Measurements from ENCODE around the gene CARMIL3. TPM values are rescaled to one million over a fixed set of nuclear protein-coding genes. Genes with fewer than 3 reads are reported as not detected.
A peak's percentile ranks its signal among the peaks of the same experiment; 100 is the strongest.
"Not testable (repeated sequence)": the region's sequence is repeated elsewhere in the genome, so short reads cannot be mapped to it uniquely, and the experiment has no call there.

The CARMIL3 gene
- 1.3 and 1.5 TPM in 2 replicates for total RNA-seq

- H3K4me1 Mint-ChIP-seq: peaks cover 20% of the 10 kb centered on the region
- peak within 1 kb of the TSS; percentile 76 for H3K27ac Mint-ChIP-seq
- H3K27me3 Mint-ChIP-seq: peaks cover 17% of the 10 kb centered on the region
- DNase-seq: peak; percentile 92
- peak within 1 kb of the TSS; percentile 76 for H3K4me3 Mint-ChIP-seq
- no peaks in the 10 kb centered on the region for H3K36me3 Mint-ChIP-seq (ENCODE audit: low read depth)
- intact Hi-C loops (cut with micrococcal nuclease): loop anchor here (1.0 to 2.0 kb wide), 2 partner anchors 16 to 63 kb away; partner anchors contain the start of genes DCAF11 and NRL
- no peaks in the 10 kb centered on the region for H3K9me3 Mint-ChIP-seq
Observed at GRCh38 chr14:24051789-24052655, at the start of gene CARMIL3. CARMIL3 (plus strand) TSS chr14:24052009; CDS start chr14:24052154, 145 bp downstream.

- H3K9me3 Mint-ChIP-seq; H3K27me3 Mint-ChIP-seq; H3K4me3 Mint-ChIP-seq; H3K36me3 Mint-ChIP-seq (ENCODE audit: low read depth); H3K27ac Mint-ChIP-seq; intact Hi-C loops (cut with micrococcal nuclease); DNase-seq: not testable (repeated sequence)
- peaks cover 27% of the 10 kb centered on the region for H3K4me1 Mint-ChIP-seq
Observed at GRCh38 chr14:24006471-24006816, 45.4 kb upstream of the CARMIL3 start.

- H3K27me3 Mint-ChIP-seq; intact Hi-C loops (cut with micrococcal nuclease); H3K36me3 Mint-ChIP-seq (ENCODE audit: low read depth); H3K9me3 Mint-ChIP-seq: not testable (repeated sequence)
- Mint-ChIP-seq H3K4me1 (peaks cover 27% of the 10 kb centered on the region), H3K4me3 (peak overlapping the region; percentile 84), H3K27ac (peak overlapping the region; percentile 81)
- peak; percentile 92 for DNase-seq
Observed at GRCh38 chr14:24006817-24007652, 44.8 kb upstream of the CARMIL3 start.

GRCh38 chr14:24011051-24011450, 40.8 kb upstream of the CARMIL3 start:
- H3K36me3 Mint-ChIP-seq (ENCODE audit: low read depth): peaks cover 11% of the 10 kb centered on the region
- no peaks in the 10 kb centered on the region for H3K9me3 Mint-ChIP-seq
- H3K27ac Mint-ChIP-seq: peak overlapping the region; percentile 8
- H3K4me3 Mint-ChIP-seq: peak overlapping the region; percentile 16
- H3K4me1 Mint-ChIP-seq: peaks cover 30% of the 10 kb centered on the region
- no peak for DNase-seq
- H3K27me3 Mint-ChIP-seq: no peaks in the 10 kb centered on the region
- intact Hi-C loops (cut with micrococcal nuclease): loop anchor here (5.0 kb wide), 1 partner anchor 151 kb away; the partner anchor contains the start of gene IRF9

DNA sequence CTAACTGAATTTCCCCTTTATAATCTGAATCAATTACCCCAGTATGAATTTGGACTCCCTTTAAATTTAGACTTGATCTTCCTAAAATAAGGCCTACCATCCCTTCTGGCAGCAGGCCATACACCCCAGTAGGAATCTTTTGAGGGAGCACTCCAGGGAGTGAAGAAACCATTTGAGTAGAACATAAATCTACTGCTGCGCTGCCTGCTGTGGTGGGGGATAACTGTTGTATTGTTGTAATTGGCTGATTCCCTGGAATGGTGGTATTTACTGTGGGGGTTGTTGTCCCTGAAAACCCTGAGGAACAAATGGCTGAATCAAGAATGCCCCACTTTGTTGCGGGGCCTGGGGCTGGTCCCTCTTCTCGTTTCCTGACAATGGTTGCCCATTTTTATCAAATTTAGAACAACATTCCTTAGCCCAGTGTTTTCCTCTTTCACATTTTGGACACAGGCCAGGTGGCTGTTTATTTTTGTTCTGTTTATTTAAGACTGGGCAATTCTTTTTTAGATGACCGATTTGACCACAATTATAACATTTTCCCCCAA, 39.0 kb upstream of the CARMIL3 start:
- not testable (repeated sequence) for H3K9me3 Mint-ChIP-seq, H3K4me3 Mint-ChIP-seq, H3K27ac Mint-ChIP-seq
- DNase-seq: peak; percentile 49
- peaks cover 30% of the 10 kb centered on the region for H3K4me1 Mint-ChIP-seq
- peaks cover 12% of the 10 kb centered on the region for H3K36me3 Mint-ChIP-seq (ENCODE audit: low read depth)
- peaks cover 12% of the 10 kb centered on the region for H3K27me3 Mint-ChIP-seq
- intact Hi-C loops (cut with micrococcal nuclease): loop anchor here (5.0 kb wide), 1 partner anchor 150 kb away; the partner anchor contains the start of gene IRF9

DNA sequence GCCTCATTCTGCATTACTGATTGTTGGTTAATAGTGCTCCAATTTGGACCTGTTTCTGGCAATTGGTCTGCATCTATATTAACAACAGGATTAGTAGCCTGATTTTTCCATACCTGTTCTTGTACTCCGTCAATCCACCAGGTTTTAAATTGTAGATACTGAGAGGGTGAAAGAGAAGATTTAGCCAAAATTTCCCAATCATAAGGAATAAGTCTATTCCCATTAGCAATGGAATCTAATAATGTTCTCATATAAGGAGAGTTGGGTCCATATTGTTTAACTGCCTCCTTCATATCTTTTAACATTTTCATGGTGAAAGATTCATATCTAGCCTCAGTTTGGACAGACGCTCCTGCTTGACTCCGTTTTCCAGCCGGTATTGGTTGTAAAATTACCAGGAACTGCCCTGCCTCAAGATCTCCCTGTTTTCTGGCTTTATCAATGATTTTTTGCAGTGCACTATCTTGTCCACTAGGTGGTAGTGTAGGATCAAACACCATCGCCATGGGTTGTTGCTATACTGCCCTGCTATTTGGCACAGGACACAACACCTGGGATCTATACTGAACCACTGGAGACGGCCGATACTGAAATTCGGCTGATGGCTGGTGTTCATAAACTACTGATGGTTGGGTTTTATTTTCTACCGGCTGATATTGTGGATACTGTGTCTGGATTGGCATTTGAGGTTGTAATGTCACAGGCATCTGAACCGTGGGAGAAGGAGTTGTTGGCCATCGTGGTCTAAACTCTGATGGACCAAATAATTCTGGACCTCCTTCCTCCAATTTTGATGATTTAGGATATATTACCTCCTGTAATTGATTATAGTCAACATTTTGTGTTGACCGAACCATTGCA, 37.9 kb upstream of the CARMIL3 start:
- H3K27ac Mint-ChIP-seq: no peak overlapping the region
- H3K4me1 Mint-ChIP-seq: peaks cover 22% of the 10 kb centered on the region
- H3K27me3 Mint-ChIP-seq: peaks cover 18% of the 10 kb centered on the region
- peaks cover 11% of the 10 kb centered on the region for H3K9me3 Mint-ChIP-seq
- DNase-seq: peak; percentile 90
- intact Hi-C loops (cut with micrococcal nuclease): loop anchor here (1.0 to 5.0 kb wide), 6 partner anchors 22 to 148 kb away; partner anchors contain the start of genes IRF9 and PCK2
- no peak overlapping the region for H3K4me3 Mint-ChIP-seq
- peaks cover 9% of the 10 kb centered on the region for H3K36me3 Mint-ChIP-seq (ENCODE audit: low read depth)

GRCh38 chr14:24015745-24016144, 36.1 kb upstream of the CARMIL3 start:
- H3K27ac Mint-ChIP-seq; H3K36me3 Mint-ChIP-seq (ENCODE audit: low read depth); intact Hi-C loops (cut with micrococcal nuclease); H3K4me3 Mint-ChIP-seq; DNase-seq: not testable (repeated sequence)
- Mint-ChIP-seq H3K27me3 (peaks cover 20% of the 10 kb centered on the region), H3K4me1 (peaks cover 12% of the 10 kb centered on the region), H3K9me3 (peaks cover 21% of the 10 kb centered on the region)

GRCh38 chr14:24018978-24019377, 32.8 kb upstream of the CARMIL3 start:
- H3K4me1 Mint-ChIP-seq; intact Hi-C loops (cut with micrococcal nuclease); H3K27ac Mint-ChIP-seq; H3K4me3 Mint-ChIP-seq; DNase-seq; H3K36me3 Mint-ChIP-seq (ENCODE audit: low read depth): not testable (repeated sequence)
- Mint-ChIP-seq H3K27me3 (peaks cover 26% of the 10 kb centered on the region), H3K9me3 (peaks cover 21% of the 10 kb centered on the region)

DNA sequence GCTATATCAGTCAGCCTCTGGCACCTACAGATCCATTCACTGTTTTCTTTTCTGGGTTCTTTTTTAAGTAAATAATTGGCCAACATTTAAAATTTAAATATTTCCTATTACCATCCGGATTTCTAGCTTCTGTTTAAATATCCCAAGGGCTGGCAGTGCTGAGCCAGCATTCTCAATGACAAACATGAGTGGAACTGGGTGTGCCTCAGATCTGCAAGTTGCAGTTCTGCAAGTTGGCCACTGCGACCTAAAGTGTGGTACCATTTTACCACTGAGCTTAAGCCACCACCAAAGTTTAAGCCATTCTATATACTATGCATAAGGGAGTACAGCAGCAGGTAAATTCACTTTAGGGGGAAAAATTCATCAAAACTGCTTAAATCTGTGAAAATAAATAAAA, 31.9 kb upstream of the CARMIL3 start:
- H3K4me1 Mint-ChIP-seq; intact Hi-C loops (cut with micrococcal nuclease): not testable (repeated sequence)
- peaks cover 29% of the 10 kb centered on the region for H3K27me3 Mint-ChIP-seq

GRCh38 chr14:24020520-24020919, 31.3 kb upstream of the CARMIL3 start:
- H3K4me1 Mint-ChIP-seq; intact Hi-C loops (cut with micrococcal nuclease); DNase-seq; H3K27ac Mint-ChIP-seq; H3K36me3 Mint-ChIP-seq (ENCODE audit: low read depth); H3K4me3 Mint-ChIP-seq: not testable (repeated sequence)
- Mint-ChIP-seq H3K27me3 (peaks cover 32% of the 10 kb centered on the region), H3K9me3 (peaks cover 21% of the 10 kb centered on the region)

More for the DNA sequence above, 31.9 kb upstream of the CARMIL3 start:
- H3K9me3 Mint-ChIP-seq: peaks cover 21% of the 10 kb centered on the region
- not testable (repeated sequence) for H3K36me3 Mint-ChIP-seq (ENCODE audit: low read depth); H3K27ac Mint-ChIP-seq; H3K4me3 Mint-ChIP-seq; DNase-seq

- H3K4me1 Mint-ChIP-seq; H3K27ac Mint-ChIP-seq; H3K4me3 Mint-ChIP-seq; intact Hi-C loops (cut with micrococcal nuclease); DNase-seq; H3K36me3 Mint-ChIP-seq (ENCODE audit: low read depth): not testable (repeated sequence)
- Mint-ChIP-seq H3K9me3 (peaks cover 13% of the 10 kb centered on the region), H3K27me3 (peaks cover 27% of the 10 kb centered on the region)
Observed at GRCh38 chr14:24024939-24025418, 26.8 kb upstream of the CARMIL3 start.

DNA sequence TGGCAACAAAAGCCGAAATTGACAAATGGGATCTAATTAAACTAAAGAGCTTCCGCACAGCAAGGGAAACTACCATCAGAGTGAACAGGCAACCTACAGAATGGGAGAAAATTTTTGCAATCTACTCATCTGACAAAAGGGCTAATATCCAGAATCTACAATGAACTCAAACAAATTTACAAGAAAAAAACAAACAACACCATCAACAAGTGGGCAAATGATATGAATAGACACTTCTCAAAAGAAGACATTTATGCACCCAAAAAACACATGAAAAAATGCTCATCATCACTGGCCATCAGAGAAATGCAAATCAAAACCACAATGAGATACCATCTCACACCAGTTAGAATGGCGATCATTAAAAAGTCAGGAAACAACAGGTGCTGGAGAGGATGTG, 22.1 kb upstream of the CARMIL3 start:
- DNase-seq; intact Hi-C loops (cut with micrococcal nuclease); H3K4me1 Mint-ChIP-seq; H3K27ac Mint-ChIP-seq; H3K36me3 Mint-ChIP-seq (ENCODE audit: low read depth); H3K4me3 Mint-ChIP-seq: not testable (repeated sequence)
- H3K27me3 Mint-ChIP-seq: peaks cover 17% of the 10 kb centered on the region
- H3K9me3 Mint-ChIP-seq: peaks cover 24% of the 10 kb centered on the region

- intact Hi-C loops (cut with micrococcal nuclease); H3K4me1 Mint-ChIP-seq; DNase-seq; H3K36me3 Mint-ChIP-seq (ENCODE audit: low read depth); H3K4me3 Mint-ChIP-seq; H3K27ac Mint-ChIP-seq: not testable (repeated sequence)
- H3K9me3 Mint-ChIP-seq: peaks cover 21% of the 10 kb centered on the region
- peaks cover 12% of the 10 kb centered on the region for H3K27me3 Mint-ChIP-seq
Observed at GRCh38 chr14:24031331-24031730, 20.5 kb upstream of the CARMIL3 start.

All from activated CD4-positive, alpha-beta T cell treated with anti-CD3 and anti-CD28 coated beads, Interleukin-2, amount 10 ng/mL, durations not matched to agents 24 days and 14 days (primary cell).